AG08395 (cell line): Measurements from ENCODE around the gene ASTL.

Experiments
- DNase-seq: peaks from one replicate; pipeline ENCODE4 v3.0.0; 2012; ENCODE audit warnings: mixed read lengths, low spot score

ASTL gene

DNA sequence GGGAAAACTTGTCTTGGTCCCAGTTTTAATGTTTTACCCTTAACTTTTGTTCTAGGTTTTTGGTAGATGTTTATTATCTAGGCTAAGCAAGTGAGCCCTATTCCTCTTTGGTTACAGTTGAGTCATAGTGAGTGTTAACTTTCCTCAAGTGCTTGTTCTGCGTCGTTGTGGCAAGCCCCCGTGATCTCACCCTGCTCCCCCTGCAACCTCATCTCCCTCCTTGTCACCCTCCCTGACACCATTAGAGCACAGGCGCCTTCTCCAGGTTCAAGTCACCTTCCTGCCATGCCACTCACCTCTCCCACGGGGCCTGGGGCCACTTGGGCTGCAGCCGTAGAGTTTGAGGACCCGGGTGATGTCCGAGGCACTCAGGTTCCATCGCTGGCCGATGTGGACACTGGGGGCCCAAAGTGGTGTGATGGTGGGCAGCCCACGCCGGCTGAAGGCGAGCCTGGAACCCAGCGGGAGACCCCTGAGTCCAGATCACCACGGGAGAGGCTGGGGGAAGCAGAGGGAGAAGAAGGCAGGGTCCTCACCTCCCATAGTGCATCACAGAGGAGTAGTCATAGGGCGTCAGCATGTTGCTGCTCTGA is 8.7 kb downstream of the ASTL start:
- DNase-seq, result no peak

DNA sequence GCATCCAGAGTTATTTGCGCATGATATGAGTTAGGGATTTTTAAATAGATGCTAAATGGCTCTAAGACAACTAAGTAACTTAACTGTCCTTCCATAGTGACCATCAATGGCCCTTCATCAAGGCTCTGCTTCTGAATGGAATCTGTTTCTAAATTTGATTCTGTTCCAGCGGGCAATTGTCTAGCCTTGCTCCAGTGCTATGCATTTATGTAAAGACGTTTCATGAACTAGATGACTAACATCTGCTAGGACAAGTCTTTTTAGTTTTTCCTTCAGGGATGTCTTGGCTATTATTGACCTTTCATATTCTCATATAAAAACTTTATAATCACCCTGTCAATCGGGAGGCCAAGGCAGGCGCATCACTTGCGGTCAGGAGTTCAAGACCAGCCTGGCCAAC is 9.8 kb downstream of the ASTL start:
- DNase-seq, result no peak

DNA sequence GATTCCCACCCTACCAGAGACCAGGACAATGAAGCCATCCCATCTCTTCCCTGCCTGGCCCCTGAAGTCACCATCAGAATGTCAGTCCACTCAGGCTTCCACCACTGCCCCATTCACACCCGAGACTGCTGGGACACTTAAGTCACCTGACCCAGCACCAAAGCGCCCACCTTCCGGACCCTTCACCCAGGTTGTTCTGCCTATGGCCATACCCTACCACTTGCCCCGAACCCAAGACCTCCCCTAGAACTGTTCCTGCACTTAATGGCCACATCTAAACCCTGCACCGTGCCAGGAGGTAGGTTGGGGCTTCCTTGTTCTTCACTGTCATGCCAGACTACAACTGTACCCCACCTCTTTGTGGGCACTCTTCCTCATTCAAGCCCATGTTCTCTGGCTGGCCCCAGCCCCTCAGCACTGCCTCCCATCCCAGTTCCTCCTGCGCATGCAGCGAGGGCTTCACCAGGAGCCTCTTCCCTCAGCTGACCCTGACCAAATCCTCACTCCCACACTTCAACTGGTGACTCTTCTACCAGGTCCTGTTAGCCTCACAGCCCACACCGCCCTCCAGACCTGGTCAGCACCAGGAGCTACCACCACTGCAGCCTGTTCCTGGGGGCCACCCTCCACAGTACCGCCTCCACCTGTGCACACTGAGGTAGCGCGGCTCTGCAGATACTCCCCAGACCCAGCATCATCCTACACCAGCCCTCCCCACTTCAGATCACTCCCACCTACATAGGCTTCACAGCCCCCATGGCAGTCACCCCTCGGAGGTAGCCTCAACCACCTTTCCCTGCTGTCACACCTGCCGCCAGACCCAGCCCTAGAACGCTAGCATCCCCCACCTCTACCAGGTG is 13.7 kb downstream of the ASTL start:
- no peak for DNase-seq

DNA sequence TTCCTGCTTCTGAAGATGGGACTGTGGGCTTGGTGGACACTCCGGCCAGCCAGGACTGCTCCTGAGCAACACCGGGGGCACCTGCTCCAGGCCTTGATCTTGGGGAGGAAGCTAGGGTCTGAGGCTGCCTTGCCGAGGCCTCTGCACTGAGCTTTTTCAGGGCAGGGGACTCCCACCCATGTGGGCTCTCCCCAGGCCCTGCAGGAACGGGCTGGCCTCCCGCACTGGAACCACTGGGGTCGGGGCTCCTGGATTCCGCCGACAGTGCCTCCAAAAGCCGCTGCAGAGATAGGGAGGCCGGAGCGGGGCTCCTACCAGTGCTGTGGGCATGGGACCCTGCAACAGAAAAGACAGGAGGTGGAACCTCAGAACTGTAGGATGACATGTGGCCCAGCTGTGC is 14.4 kb downstream of the ASTL start:
- DNase-seq, result no peak

DNA sequence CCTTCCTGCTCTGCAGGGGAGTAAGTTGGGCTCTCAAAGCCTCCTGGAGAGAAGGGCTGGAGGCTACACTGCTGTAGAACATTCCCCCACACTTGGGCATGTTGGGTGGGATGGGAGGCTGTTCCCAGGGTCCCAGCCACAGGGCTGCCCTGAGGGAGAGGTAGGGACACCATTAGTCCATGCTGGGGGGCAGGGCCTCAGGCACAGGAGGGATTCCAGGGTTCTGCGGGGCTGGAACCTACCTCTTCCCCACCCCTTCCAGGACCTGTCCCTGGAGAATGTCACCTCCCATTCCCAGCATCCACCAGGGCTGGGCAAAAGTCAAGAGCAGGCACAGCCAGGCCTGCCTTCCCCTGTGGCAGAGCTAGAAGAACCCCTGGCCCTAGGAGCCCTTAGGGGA is 15.0 kb downstream of the ASTL start:
- no peak for DNase-seq

DNA sequence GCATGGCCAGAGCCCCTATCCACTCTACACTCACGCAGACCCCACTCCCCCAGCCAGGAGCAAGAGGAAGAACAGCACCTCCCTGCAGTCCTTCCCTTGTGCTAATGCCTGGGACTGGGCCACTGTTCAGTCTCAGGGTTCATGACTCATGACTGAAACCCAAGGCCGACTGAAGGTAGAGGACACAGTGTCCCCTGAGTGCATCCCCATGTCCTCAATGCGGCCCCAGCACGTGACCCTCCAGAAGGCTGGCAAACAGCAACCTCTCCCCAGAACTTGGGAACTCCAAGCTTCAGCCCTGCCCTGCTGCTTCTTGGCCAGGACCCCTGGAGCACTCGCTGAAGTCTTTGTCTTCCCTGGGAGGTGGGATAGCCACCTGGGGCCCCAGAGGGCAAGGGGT is 15.9 kb downstream of the ASTL start:
- DNase-seq, result no peak

DNA sequence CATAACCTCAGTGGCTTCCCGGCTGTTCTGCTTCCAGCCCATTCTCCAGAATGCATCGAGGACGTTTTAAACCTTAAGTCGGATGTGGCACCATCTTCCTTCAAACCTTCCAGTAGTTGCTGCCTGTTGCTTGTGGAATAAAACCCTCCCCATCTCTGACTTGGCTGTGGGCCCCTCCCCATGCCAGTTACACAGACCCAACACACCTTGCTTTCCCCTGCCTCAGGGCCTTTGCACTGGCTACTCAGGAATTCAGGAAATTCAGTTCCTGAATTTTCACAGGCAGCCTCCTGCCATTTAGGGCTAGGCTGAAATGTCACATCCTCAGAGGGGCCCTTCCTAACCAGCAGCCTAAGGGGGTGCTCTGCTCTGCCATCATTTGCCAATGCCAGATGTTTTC is 16.9 kb downstream of the ASTL start:
- DNase-seq, result no peak

DNA sequence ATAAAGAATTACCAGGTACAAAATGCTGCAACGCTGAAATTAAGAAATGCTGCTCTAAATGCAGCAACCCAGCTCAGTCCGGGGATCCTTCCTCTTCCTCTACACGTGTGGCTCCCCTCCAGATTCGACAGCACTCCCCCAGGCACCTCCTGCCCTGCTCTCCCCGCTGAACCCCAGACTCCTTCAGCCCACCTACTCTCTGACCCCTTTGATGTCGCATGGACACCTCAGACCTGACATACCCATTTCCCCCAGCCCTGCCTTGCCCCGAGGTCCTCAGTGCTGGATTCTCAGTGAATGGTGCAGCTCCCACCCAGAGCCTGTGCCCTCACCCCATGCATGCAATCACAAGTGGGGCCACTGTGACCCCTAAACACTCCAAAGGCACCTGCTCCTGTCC is 17.3 kb downstream of the ASTL start:
- no peak for DNase-seq

DNA sequence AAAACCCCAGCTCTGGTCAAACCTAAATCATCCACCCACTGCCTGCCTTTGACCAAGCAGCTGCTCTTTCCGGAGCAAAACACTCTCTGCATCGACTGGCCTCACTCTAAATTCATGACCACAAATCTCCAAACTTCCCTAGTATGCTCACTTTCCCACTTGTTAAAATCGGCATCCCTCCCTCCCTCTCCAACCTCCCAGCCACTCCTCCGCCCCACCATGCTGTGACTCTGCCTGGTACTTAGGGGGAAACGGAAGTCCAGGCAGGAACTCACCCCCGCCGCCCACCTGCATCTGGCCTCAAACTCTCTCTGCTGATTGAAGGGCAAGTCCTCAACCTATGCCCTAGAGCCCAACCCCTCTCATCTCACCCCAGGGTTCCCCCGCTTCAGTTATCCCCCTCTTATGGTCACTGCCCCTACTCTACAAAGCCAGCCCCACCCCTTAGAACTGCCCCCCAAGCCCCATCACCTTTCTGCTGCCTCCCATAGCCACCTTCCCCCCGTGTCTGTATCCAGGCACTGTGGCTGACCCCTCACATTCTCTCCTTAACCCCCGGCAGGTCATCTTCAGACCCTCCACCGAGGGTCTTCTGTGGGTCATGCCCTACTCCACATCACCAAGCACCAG is 18.1 kb downstream of the ASTL start:
- no peak for DNase-seq

DNA sequence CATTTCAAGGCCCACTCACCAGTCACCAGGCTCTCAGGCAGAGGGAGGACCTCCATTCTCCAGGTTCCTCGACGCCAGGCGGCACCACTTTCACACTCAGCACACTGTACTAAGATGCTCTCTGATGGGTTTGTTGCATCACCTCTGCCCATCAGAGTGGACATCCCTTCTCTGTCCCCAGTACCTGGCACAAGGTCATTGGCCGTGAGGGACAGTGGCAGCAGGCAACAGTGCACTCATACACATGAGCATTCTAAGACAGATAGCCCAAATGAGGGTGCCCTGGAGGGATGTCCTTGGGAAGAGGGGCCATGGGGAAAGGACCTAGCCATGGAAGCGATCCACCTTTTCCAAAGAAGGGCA is 18.9 kb downstream of the ASTL start:
- no peak for DNase-seq

DNA sequence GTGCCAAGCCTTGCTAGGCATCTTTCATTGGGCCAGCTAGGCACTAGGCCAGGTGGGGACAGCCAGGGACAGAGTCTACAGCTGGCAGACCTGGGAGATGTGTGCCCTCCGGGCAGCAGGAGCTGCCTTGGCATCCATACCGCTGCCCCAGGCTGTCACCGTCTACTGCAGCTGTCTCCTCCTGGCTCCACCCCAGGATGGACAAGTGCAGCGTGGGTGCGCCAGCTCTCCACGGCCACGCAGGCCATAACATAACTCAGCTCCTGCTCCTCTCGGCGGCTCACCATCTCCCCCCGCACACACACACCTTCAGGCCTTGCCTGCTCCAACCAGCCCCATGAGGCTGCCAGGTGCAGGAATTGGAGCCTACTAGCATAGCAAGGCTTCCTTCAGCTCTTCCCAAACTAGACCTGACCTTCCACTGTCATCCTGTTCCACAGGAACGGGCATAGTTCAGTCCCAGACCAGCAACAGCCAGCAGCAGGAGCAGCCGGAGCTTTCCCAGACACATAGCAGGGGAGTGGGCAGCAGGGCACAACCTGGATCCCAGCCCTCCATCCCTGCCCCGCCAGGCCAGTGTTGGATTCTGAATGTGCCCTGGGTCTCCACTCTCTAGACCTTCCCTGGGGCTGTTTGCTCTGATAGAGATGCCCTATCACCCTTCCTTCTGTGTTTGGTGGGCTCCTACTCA is 19.5 kb downstream of the ASTL start:
- no peak for DNase-seq

DNA sequence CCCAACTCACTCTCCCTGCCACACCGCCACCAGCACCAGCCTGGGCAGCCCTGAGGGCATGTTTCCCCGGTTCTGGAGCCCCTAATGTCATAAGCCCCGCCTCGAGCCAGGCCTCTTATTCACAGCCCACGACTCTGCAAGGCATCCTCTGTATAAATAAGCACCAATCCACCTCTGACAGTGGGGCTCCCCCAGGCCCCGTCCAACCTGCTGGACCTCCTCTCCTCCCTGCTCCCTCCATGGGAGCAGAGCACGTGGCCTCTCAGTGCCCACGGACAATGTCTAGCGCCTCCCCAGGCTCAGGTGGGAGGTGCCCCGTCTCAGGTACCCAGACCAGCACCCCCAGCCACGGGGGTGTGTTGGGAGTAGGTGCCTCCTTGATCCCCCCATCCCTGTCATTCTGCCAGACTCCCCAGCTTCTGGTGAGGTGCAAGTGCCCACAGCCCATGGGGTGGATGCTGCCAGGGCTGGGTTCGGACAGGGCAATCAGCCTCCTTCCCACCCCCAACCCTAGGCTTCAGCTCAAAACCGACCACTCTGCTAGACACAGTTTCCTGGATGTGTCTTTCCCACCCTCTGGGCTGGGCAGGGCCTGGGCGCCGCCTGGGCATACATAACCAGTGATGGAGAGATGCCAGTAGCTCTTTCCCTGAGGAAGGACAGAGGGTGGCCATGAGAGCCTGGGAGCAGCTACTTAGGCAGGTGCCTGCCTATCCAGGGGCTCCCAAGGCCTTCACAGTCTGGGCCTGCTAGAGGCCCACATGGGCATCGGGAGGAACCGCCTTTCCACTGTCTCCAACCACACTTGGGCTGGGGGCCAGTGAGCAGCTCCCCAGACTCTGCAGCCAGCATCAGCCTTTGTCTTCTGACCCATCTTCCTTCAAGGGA is 20.4 kb downstream of the ASTL start:
- no peak for DNase-seq

DNA sequence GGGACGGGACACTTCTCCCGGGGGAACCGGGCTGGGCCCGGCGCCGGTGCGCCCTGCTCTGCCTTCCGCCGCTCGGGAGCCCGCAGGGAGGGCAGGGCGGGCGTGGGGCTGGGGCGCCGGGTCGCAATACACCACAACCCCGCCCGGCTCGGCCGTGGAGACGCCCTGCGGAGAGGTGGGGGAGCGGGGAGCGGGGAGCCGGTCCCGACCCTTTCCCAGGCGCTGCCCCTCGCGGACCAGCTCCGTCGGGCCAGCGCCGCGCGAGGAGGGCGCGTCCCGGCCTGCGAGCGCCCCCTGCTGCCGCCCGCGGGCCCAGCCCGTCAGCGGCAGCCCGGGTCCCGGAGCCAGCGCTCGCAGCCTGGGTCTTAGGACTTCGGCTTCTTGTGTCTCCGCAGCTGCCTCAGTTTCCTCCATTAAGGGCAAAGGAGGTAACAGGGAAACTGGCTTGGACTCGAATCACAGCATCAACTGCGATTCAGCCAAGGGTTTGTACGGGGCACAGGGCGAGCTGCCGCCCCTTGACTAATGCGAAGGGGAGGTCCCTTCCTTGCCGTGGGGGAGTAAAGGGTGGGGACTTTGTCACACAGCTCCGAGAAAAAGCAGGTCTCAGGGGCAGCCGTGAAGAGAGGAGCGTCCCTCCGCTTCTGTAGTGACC is 21.3 kb downstream of the ASTL start:
- DNase-seq, result peak; percentile 88

DNA sequence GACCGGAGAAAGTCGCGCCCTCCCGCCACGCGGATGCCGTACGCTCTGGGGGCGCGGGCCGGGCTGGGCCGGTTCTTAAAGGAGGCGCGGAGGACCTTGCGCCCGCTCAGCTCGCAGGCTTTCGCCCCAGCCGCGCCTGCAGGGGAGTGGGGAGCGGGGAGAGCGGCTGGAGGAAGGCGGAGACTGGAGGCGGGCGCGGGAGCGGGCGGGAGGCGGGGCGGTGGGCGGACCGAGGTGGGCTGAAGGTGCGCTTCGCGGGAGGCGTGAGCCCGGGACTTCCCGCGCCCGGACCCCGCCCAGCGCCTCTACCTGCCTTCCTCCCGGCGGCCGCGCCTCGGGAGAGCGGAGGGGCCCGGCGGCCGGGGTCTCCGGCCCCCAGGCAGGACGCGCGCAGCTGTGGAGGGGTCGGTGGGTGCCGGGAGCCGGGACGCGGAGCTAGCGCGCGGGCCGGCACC is 21.9 kb downstream of the ASTL start, which contains the start of gene ADRA2B:
Gene ADRA2B (minus strand): TSS at position 148 of the 455 bp plus-strand sequence. CDS start 422 bp downstream, outside the sequence.
- DNase-seq, result no peak

DNA sequence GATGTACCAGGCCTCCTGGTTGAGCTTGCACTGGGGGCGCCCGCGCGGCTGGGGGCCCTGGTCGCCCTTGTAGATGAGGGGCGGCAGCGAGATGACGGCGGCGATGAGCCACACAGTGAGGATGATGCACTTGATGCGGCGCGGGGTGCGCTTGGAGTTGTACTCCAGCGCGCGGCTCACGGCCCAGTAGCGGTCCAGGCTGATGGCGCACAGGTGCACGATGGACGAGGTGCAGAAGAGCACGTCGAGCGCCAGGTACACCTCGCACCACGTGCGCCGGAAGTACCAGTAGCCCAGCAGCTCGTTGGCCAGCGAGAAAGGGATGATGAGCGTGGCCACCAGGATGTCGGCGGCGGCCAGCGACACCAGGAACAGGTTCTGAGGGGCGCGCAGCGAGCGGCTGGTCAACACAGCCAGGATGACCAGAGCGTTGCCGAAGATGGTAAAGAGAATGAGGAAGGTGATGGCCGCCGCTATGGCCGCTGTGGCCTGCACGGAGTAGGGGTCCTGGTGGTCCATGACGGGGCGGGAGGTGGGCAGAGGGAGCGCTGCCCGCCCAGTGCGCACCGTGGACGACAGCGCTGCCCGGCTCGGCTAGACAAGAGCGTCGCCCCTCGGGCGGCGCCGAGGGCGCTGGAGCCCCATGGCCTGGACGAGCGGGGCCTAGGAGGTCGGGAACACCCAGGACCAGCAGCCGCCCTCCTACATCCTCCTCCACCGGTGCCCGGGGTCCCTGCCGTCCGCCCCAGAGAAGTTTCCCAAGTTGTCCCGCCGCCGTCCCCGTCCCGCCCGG is 22.5 kb downstream of the ASTL start:
- no peak for DNase-seq

DNA sequence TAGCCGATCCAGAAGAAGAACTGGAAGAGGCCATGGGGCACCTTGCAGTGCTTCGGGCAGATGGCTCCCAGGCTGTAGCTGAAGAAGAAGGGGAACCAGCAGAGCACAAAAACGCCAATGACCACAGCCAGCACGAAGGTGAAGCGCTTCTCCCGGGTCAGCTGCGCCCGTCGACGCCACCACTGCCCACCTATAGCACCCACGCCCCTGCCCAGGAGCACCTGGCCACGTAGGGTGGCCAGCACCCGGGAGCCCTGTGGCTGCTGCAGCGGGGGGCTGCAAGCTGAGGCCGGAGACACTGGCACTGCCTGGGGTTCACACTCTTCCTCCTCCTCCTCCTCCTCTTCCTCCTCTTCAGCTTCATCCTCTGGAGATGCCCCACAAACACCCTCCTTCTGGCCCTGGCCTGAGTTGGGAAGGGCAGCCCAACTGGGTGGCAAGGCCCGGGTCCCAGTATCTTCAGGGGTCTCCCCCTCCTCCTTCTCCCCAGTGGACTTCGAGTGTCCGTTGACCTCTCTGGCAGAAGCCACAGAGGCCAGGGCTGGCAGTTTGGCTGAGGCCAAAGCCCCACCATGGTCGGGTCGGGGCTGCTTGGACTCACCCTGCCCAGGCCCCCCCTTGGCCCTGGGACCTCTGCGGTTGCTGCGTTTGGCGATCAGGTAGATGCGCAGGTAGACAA is 23.3 kb downstream of the ASTL start:
- no peak for DNase-seq

DNA sequence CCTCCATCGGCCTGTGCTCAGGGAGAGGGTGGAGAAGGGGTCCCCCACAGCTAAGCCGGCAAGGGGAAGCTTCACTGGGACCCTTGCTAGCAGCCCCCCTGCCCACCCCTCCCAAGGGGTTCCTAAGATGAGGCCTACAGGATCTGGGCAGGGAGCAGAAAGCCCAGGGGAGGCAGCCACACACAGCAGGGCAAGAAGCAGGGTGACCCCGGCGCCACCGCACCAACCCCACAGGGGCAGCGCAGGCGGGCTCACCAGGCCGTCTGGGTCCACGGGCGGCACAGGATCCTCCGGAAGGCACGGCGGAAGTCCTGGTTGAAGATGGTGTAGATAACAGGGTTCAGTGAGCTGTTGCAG is 23.8 kb downstream of the ASTL start:
- DNase-seq, result no peak

DNA sequence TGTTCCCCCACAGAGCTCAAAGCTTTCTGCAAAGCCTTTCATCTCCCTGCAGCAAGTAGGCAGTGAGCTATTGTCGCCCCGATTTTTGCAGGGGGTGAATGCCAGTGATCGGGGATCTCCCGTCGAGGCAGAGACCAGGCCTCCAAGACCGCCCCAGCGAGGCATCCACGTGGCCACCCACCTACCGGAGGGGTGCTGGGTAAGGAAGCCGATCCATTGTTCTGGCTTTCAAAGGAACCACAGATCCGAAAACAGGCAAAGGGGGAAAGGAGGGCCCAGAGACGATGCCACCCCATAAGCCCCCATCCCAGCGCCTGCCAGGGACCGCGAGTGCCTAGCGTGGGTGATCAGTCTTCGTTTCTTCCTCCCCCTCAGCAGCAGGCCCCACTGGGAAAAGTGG is 24.4 kb downstream of the ASTL start:
- DNase-seq, result no peak

DNA sequence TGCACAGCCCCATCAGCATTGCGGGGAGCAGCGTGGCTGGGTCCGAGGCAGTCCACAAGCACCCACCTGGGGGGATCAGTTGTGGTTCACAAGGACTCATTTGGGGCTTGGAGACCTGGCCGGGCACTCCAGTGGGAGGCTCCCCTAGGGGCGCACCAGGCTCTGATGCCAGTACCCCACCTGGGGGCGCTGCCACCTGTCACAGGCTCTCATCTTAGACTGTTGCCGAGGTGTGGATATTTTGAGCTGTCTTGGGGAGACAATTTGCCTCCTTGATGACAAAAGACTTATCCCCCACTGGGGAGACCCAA is 25.0 kb downstream of the ASTL start:
- no peak for DNase-seq
